AG04450 (cell line): ENCODE measurements around the gene AK1. TPM values are rescaled to one million over a fixed set of nuclear protein-coding genes. Genes with fewer than 3 reads are reported as not detected.

ENCODE experiments used
- CTCF ChIA-PET: fragments of 300-600, 350-600 bp; formaldehyde crosslinking; extraction: SDS; loops from one replicate; lab custom pipeline; 2022; ENCODE audit warnings: antibody characterized with exemption, inconsistent platforms; lab: Charles Lee
- POLR2A ChIA-PET: fragments of 350-600 bp; formaldehyde crosslinking; extraction: SDS; loops from one replicate; lab custom pipeline; 2021; ENCODE audit warnings: antibody characterized with exemption, inconsistent platforms; lab: Yijun Ruan, JAX
- DNase-seq: peaks from one replicate; pipeline ENCODE4 v3.0.0-alpha.2; 2011; ENCODE audit warnings: low read depth, low spot score
- H3K27ac ChIP-seq: one replicate; pipeline ENCODE4 v1.5.1; 2012; ENCODE audit warnings: low read depth, low read length, control low read depth
- H3K27me3 ChIP-seq: one replicate; pipeline ENCODE4 v1.6.0; 2012; ENCODE audit warnings: low read length; ENCODE audit not compliant: control insufficient read depth, insufficient read depth
- H3K4me3 ChIP-seq: 2 replicates; pipeline ENCODE4 v1.5.1; 2011; ENCODE audit warnings: mild to moderate bottlenecking, low read depth, low read length, control low read depth
- H3K9me3 ChIP-seq: 2 replicates; pipeline ENCODE4 v1.5.1; 2012; ENCODE audit warnings: low read length; ENCODE audit not compliant: control insufficient read depth, insufficient read depth
- polyA plus RNA-seq: library from polyadenylated mRNA; depleted of rRNA; stranded (reverse); fragments of >200 nt; gene quantifications from 2 replicates; pipeline ENCODE4 v1.2.3, GENCODE V29; 2011
- TF ChIP-seq, protein P1 (sequence below): IDR thresholded peaks from 2 replicates; pipeline ENCODE4 v1.5.1; 2011; ENCODE audit warnings: low read depth, low read length, control low read depth, inconsistent platforms

AK1 gene
- polyA plus RNA-seq, 1 experiment = 75.9 TPM

DNA sequence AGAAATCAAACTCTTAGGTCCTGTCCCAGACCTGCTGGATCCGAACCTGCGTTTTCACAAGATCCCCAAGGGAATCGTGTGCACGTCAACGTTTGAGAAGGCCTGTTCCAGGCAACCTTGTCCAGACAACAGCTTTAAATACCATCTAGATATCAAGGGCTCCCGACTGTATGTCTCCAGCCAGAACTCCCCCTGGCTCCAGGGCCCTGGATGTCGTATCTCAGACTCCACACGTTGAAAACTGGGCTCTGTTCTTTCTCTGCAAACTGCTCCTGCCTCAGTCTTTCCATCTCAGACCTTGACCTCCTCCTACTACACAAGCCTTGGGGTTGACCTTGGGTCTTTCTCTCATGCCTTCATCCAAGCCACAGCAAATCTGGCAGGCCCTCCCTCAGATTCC is 17.2 kb downstream of the AK1 start:
- no peaks in the 10 kb centered on the region for H3K9me3 ChIP-seq
- POLR2A ChIA-PET = no interaction called here
- no peak overlapping the region for H3K27ac ChIP-seq
- CTCF ChIA-PET = interaction anchor here (1.7 to 1.9 kb wide), 2 partner anchors 10 kb away, joined by 6 to 12 read pairs; no protein-coding TSS in a partner anchor
- H3K27me3 ChIP-seq = no peaks in the 10 kb centered on the region
- H3K4me3 ChIP-seq = no peak overlapping the region
- TF ChIP-seq, protein P1, sequence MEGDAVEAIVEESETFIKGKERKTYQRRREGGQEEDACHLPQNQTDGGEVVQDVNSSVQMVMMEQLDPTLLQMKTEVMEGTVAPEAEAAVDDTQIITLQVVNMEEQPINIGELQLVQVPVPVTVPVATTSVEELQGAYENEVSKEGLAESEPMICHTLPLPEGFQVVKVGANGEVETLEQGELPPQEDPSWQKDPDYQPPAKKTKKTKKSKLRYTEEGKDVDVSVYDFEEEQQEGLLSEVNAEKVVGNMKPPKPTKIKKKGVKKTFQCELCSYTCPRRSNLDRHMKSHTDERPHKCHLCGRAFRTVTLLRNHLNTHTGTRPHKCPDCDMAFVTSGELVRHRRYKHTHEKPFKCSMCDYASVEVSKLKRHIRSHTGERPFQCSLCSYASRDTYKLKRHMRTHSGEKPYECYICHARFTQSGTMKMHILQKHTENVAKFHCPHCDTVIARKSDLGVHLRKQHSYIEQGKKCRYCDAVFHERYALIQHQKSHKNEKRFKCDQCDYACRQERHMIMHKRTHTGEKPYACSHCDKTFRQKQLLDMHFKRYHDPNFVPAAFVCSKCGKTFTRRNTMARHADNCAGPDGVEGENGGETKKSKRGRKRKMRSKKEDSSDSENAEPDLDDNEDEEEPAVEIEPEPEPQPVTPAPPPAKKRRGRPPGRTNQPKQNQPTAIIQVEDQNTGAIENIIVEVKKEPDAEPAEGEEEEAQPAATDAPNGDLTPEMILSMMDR = no peak
- no peak for DNase-seq

DNA sequence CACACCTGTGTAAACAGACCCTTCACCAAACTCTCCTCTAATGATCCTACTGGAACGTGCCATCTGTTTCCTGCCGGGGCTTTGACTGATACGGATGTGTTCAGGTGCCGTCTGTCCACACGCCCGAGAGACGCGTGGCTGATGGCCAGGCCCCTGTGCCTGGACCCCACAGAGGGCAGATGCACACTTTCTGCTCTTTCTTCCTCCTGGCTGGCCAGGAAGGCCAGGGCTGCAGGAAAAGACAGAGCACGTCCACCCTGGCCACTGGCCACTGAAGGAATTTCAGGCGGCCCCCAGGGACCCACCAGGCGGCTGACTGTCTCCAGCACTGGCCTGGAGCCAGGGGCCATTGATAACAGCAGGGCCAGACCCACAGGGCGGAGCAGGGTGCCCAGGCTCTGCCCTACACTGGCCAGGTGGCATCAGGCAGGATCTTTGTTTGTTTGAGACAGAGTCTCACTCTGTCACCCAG is 19.4 kb downstream of the AK1 start:
- no peaks in the 10 kb centered on the region for H3K9me3 ChIP-seq
- ChIA-PET CTCF (interaction anchor here (0.5 to 1.9 kb wide), 4 partner anchors 12 to 1146 kb away, joined by 3 to 6 read pairs (median 4); no protein-coding TSS in a partner anchor), POLR2A (no interaction called here)
- DNase-seq = no peak
- H3K27me3 ChIP-seq = no peaks in the 10 kb centered on the region
- TF ChIP-seq, protein P1 = no peak
- no peak overlapping the region for H3K27ac ChIP-seq
- no peak overlapping the region for H3K4me3 ChIP-seq

DNA sequence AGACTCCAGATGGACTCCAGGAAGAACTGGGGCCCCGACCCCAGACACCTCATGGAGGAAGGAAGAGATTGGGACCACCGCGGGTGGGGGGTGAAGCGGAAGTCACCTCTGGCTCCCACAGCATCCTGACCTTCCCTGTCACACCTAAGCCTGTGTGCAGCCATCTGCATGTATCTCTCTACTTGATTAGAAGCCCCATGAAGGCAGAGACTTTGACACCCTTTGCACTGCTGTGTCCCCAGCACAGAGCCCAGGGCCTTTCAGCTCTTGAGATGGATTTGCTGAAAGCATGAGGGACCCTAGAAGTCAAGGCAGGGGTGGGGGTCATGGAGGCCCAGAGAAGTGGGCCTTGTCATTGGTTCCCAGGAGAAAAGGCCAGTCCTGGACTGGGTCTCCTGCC is 20.2 kb downstream of the AK1 start:
- TF ChIP-seq, protein P1 = no peak
- POLR2A ChIA-PET = no interaction called here

GRCh38 chr9:127856729-127857116 is 20.8 kb downstream of the AK1 start:
- POLR2A ChIA-PET = no interaction called here

More for the DNA sequence above, 20.2 kb downstream of the AK1 start:
- CTCF ChIA-PET = interaction anchor here (0.6 to 1.6 kb wide), 2 partner anchors 12 to 57 kb away, joined by 3 to 6 read pairs; no protein-coding TSS in a partner anchor
- no peak overlapping the region for H3K27ac ChIP-seq
- H3K9me3 ChIP-seq = no peaks in the 10 kb centered on the region
- H3K4me3 ChIP-seq = no peak overlapping the region
- DNase-seq = no peak
- H3K27me3 ChIP-seq = no peaks in the 10 kb centered on the region

More at GRCh38 chr9:127856729-127857116, 20.8 kb downstream of the AK1 start:
- H3K27ac ChIP-seq = no peak overlapping the region
- no peaks in the 10 kb centered on the region for H3K27me3 ChIP-seq
- CTCF ChIA-PET = interaction anchor here (1.6 kb wide), 1 partner anchor 13 kb away, joined by 6 read pairs; no protein-coding TSS in a partner anchor
- H3K4me3 ChIP-seq = no peak overlapping the region
- no peak for DNase-seq
- H3K9me3 ChIP-seq = no peaks in the 10 kb centered on the region
- TF ChIP-seq, protein P1 = no peak
